Neural cell (in vitro differentiated cells): ENCODE data around the gene TTLL5. TPM values are rescaled to one million over a fixed set of nuclear protein-coding genes. Genes with fewer than 3 reads are reported as not detected.

Experiments used
- H2AFZ ChIP-seq: fragments of 200-600, 300-800 bp; sonication (generic), shearing (Covaris generic); 2 replicates; pipeline ENCODE4 v1.6.0; 2014; ENCODE audit warnings: low read depth, mild to moderate bottlenecking, antibody characterized with exemption, low read length, moderate library complexity
- H3F3A ChIP-seq: fragments of 200-600 bp; shearing (Covaris generic); 2 replicates; pipeline ENCODE4 v1.6.1; 2016; ENCODE audit warnings: mild to moderate bottlenecking, moderate library complexity, mixed read lengths, antibody characterized with exemption, low read length; ENCODE audit not compliant: insufficient read depth, poor library complexity, severe bottlenecking
- H3K27ac ChIP-seq: fragments of 200-600, 300-800 bp; sonication (generic), shearing (Covaris generic); 2 replicates; pipeline ENCODE4 v1.5.1; 2014; ENCODE audit warnings: mild to moderate bottlenecking, low read length, moderate library complexity
- H3K27me3 ChIP-seq: fragments of 300-800, 200-600 bp; sonication (generic), shearing (Covaris generic); 2 replicates; pipeline ENCODE4 v1.6.0; 2014; ENCODE audit warnings: mild to moderate bottlenecking, low read depth, low read length, moderate library complexity; ENCODE audit not compliant: insufficient read depth
- H3K36me3 ChIP-seq: fragments of 300-800, 200-600 bp; sonication (generic), shearing (Covaris generic); 2 replicates; pipeline ENCODE4 v1.5.1; 2014; ENCODE audit warnings: mild to moderate bottlenecking, antibody characterized with exemption, low read length, moderate library complexity; ENCODE audit not compliant: insufficient read depth
- H3K4me2 ChIP-seq: fragments of 300-800, 200-600 bp; sonication (generic), shearing (Covaris generic); 2 replicates; pipeline ENCODE4 v1.6.0; 2014; ENCODE audit warnings: mild to moderate bottlenecking, low read length
- H3K4me3 ChIP-seq: fragments of 300-800, 200-600 bp; sonication (generic), shearing (Covaris generic); 2 replicates; pipeline ENCODE4 v1.5.1; 2014; ENCODE audit warnings: mild to moderate bottlenecking, low read length, moderate library complexity
- H3K79me2 ChIP-seq: fragments of 200-600 bp; shearing (Covaris generic); replicated peaks from 2 replicates; pipeline ENCODE4 v1.6.0; 2014; ENCODE audit warnings: mild to moderate bottlenecking, low read length, moderate library complexity; ENCODE audit not compliant: insufficient read depth
- H3K9ac ChIP-seq: fragments of 300-800, 200-600 bp; sonication (generic), shearing (Covaris generic); 2 replicates; pipeline ENCODE4 v1.6.1; 2016; ENCODE audit warnings: mild to moderate bottlenecking, low read length, mixed read lengths
- H3K9me2 ChIP-seq: fragments of 200-600 bp; shearing (Covaris generic); 2 replicates; pipeline ENCODE4 v1.6.1; 2016; ENCODE audit warnings: mild to moderate bottlenecking, low read length, mixed read lengths; ENCODE audit not compliant: insufficient read depth
- H3K9me3 ChIP-seq: fragments of 200-600, 300-800 bp; sonication (generic), shearing (Covaris generic); 2 replicates; pipeline ENCODE4 v1.6.1; 2016; ENCODE audit warnings: mild to moderate bottlenecking, mixed run types, low read length, moderate library complexity, mixed read lengths
- H4K20me1 ChIP-seq: fragments of 200-600 bp; shearing (Covaris generic); 2 replicates; pipeline ENCODE4 v1.6.1; 2016; ENCODE audit warnings: mild to moderate bottlenecking, mixed run types; ENCODE audit not compliant: insufficient read depth
- EZH2 ChIP-seq: fragments of 200-600, 300-800 bp; shearing (Covaris generic), sonication (generic); IDR thresholded peaks from 2 replicates; pipeline ENCODE4 v1.6.1; 2014; ENCODE audit warnings: antibody characterized with exemption, low read length, borderline replicate concordance, mild to moderate bottlenecking; ENCODE audit not compliant: insufficient read depth, poor library complexity, severe bottlenecking
- RAD21 ChIP-seq: fragments of 450-650 bp; conservative IDR thresholded peaks from 2 replicates; pipeline ENCODE4 v1.6.1; 2014; ENCODE audit warnings: antibody characterized with exemption, mild to moderate bottlenecking, moderate library complexity
- REST ChIP-seq: IDR thresholded peaks from 2 replicates; pipeline ENCODE4 v1.6.1; 2012; ENCODE audit warnings: borderline replicate concordance
- TAF1 ChIP-seq: IDR thresholded peaks from 2 replicates; pipeline ENCODE4 v1.6.1; 2012; ENCODE audit warnings: low read depth
- polyA plus RNA-seq: library from polyadenylated mRNA; depleted of rRNA; stranded (reverse); fragments of >200 nt; gene quantifications from 2 replicates; pipeline ENCODE4 v1.2.3, GENCODE V29; 2014
- TF ChIP-seq, protein P1 (sequence below): fragments of 450-650 bp; IDR thresholded peaks from 2 replicates; pipeline ENCODE4 v1.5.1; 2014; ENCODE audit warnings: antibody characterized with exemption, mild to moderate bottlenecking, moderate library complexity; ENCODE audit not compliant: poor library complexity, severe bottlenecking

Gene TTLL5
- polyA plus RNA-seq, 1 donor from 2014 or later = 8.2 TPM

DNA sequence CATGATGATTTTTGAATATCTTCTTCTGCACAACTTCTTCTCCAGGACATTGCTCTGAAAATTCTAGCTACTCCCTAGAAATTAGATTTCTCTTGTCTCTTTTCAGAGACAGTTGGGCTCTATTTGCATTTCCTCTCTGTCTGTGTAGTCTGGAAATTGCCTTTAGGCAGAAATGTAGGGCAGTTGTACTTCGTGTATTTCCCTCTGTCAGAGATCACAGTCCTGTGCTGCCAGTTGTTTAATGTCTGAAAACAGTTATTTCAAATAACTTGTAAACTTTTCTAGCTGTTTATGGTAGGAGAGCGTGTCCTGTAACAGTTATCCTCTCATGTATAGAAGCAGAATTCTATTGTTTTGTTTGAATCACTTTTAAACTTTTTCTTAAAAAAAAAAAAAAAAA lies 86.9 kb downstream of the TTLL5 start:
- peaks cover 9% of the 10 kb centered on the region for H3K36me3 ChIP-seq
- no peak for TF ChIP-seq REST
- H3K4me2 ChIP-seq = no peak overlapping the region
- H3K9me2 ChIP-seq = no peaks in the 10 kb centered on the region
- H3K4me3 ChIP-seq = no peak overlapping the region
- H3K79me2 ChIP-seq = no peaks in the 10 kb centered on the region
- no peak overlapping the region for H3K9ac ChIP-seq
- no peaks in the 10 kb centered on the region for H3K27me3 ChIP-seq
- H3K9me3 ChIP-seq = no peaks in the 10 kb centered on the region
- H3F3A ChIP-seq = no peaks in the 10 kb centered on the region
- no peak overlapping the region for H2AFZ ChIP-seq
- H3K27ac ChIP-seq = no peak overlapping the region
- no peaks in the 10 kb centered on the region for H4K20me1 ChIP-seq

- no peak overlapping the region for H3K9ac ChIP-seq
- no peaks in the 10 kb centered on the region for H3F3A ChIP-seq
- no peak overlapping the region for H3K4me2 ChIP-seq
- no peak overlapping the region for H2AFZ ChIP-seq
- TF ChIP-seq, protein P1, sequence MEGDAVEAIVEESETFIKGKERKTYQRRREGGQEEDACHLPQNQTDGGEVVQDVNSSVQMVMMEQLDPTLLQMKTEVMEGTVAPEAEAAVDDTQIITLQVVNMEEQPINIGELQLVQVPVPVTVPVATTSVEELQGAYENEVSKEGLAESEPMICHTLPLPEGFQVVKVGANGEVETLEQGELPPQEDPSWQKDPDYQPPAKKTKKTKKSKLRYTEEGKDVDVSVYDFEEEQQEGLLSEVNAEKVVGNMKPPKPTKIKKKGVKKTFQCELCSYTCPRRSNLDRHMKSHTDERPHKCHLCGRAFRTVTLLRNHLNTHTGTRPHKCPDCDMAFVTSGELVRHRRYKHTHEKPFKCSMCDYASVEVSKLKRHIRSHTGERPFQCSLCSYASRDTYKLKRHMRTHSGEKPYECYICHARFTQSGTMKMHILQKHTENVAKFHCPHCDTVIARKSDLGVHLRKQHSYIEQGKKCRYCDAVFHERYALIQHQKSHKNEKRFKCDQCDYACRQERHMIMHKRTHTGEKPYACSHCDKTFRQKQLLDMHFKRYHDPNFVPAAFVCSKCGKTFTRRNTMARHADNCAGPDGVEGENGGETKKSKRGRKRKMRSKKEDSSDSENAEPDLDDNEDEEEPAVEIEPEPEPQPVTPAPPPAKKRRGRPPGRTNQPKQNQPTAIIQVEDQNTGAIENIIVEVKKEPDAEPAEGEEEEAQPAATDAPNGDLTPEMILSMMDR = no peak
- TF ChIP-seq TAF1 = no peak
- no peak for TF ChIP-seq REST
- TF ChIP-seq EZH2 = no peak
- TF ChIP-seq RAD21 = no peak
- no peaks in the 10 kb centered on the region for H4K20me1 ChIP-seq
- no peaks in the 10 kb centered on the region for H3K9me3 ChIP-seq
- H3K27me3 ChIP-seq = no peaks in the 10 kb centered on the region
- no peaks in the 10 kb centered on the region for H3K79me2 ChIP-seq
- peaks cover 9% of the 10 kb centered on the region for H3K36me3 ChIP-seq
- no peaks in the 10 kb centered on the region for H3K9me2 ChIP-seq
- no peak overlapping the region for H3K27ac ChIP-seq
- no peak overlapping the region for H3K4me3 ChIP-seq
Observed at GRCh38 chr14:75748336-75748735, 87.3 kb downstream of the TTLL5 start.
